ENCODE measurements around the gene KLC1. TPM values are rescaled to one million over a fixed set of nuclear protein-coding genes. Genes with fewer than 3 reads are reported as not detected.
A peak's percentile ranks its signal among the peaks of the same experiment; 100 is the strongest.

KLC1 gene
- total RNA-seq, 1 donor from 2014 or later, result 163 TPM

GRCh38 chr14:103693515-103693914, 64.5 kb downstream of the KLC1 start:
- DNase-seq (ENCODE audit: low spot score in 2 of 2, unreplicated experiment in 2 of 2), result no peak
- H3K36me3 Mint-ChIP-seq, result peaks cover 8% of the 10 kb centered on the region
- TF ChIP-seq CTCF (IDR thresholded peaks at IDR 0.05; ENCODE audit: unreplicated experiment), result no peak
- no peaks in the 10 kb centered on the region for H3K9me3 Mint-ChIP-seq
- no peaks in the 10 kb centered on the region for H3K27me3 Mint-ChIP-seq (ENCODE audit: low read depth)
- no peak overlapping the region for H3K27ac Mint-ChIP-seq
- H3K4me3 Mint-ChIP-seq, result no peak overlapping the region
- peaks cover 19% of the 10 kb centered on the region for H3K4me1 Mint-ChIP-seq

GRCh38 chr14:103694572-103695026, 65.6 kb downstream of the KLC1 start:
- H3K4me3 Mint-ChIP-seq, result no peak overlapping the region

GRCh38 chr14:103695296-103696069, 66.5 kb downstream of the KLC1 start:
- Mint-ChIP-seq H3K27me3 (ENCODE audit: low read depth) (no peaks in the 10 kb centered on the region), H3K4me3 (no peak overlapping the region), H3K36me3 (peaks cover 3% of the 10 kb centered on the region), H3K27ac (no peak overlapping the region), H3K4me1 (peaks cover 19% of the 10 kb centered on the region), H3K9me3 (no peaks in the 10 kb centered on the region)
- no peak for TF ChIP-seq CTCF (IDR thresholded peaks at IDR 0.05; ENCODE audit: unreplicated experiment)
- DNase-seq (ENCODE audit: low spot score in 2 of 2, unreplicated experiment in 2 of 2), result no peak

More at GRCh38 chr14:103694572-103695026, 65.6 kb downstream of the KLC1 start:
- H3K9me3 Mint-ChIP-seq, result no peaks in the 10 kb centered on the region
- DNase-seq (ENCODE audit: low spot score in 2 of 2, unreplicated experiment in 2 of 2), result no peak
- no peaks in the 10 kb centered on the region for H3K27me3 Mint-ChIP-seq (ENCODE audit: low read depth)
- peaks cover 4% of the 10 kb centered on the region for H3K36me3 Mint-ChIP-seq
- peaks cover 19% of the 10 kb centered on the region for H3K4me1 Mint-ChIP-seq
- H3K27ac Mint-ChIP-seq, result no peak overlapping the region
- no peak for TF ChIP-seq CTCF (IDR thresholded peaks at IDR 0.05; ENCODE audit: unreplicated experiment)

- Mint-ChIP-seq H3K4me3 (no peak overlapping the region), H3K36me3 (peaks cover 3% of the 10 kb centered on the region), H3K27me3 (ENCODE audit: low read depth) (no peaks in the 10 kb centered on the region), H3K9me3 (no peaks in the 10 kb centered on the region), H3K27ac (peak overlapping the region; percentile 86), H3K4me1 (peaks cover 19% of the 10 kb centered on the region)
- no peak for DNase-seq (ENCODE audit: low spot score in 2 of 2, unreplicated experiment in 2 of 2)
- no peak for TF ChIP-seq CTCF (IDR thresholded peaks at IDR 0.05; ENCODE audit: unreplicated experiment)
Measured at GRCh38 chr14:103696070-103696402, 67.0 kb downstream of the KLC1 start.

GRCh38 chr14:103696466-103697071, 67.6 kb downstream of the KLC1 start:
- TF ChIP-seq CTCF (IDR thresholded peaks at IDR 0.05; ENCODE audit: unreplicated experiment), result no peak
- Mint-ChIP-seq H3K9me3 (no peaks in the 10 kb centered on the region), H3K27me3 (ENCODE audit: low read depth) (no peaks in the 10 kb centered on the region), H3K4me1 (peaks cover 19% of the 10 kb centered on the region), H3K36me3 (peaks cover 3% of the 10 kb centered on the region), H3K4me3 (no peak overlapping the region), H3K27ac (peak overlapping the region; percentile 86)
- DNase-seq (ENCODE audit: low spot score in 2 of 2, unreplicated experiment in 2 of 2), result no peak

Data from mesothelial cell of epicardium (in vitro differentiated cells).